ENCODE data around the gene CEP250. TPM values are rescaled to one million over a fixed set of nuclear protein-coding genes. Genes with fewer than 3 reads are reported as not detected.

The CEP250 gene
- polyA plus RNA-seq, 1 donor (not counting 4 experiments of a cell fraction or from before 2014, with no cell fraction given), result 8.1 TPM

DNA sequence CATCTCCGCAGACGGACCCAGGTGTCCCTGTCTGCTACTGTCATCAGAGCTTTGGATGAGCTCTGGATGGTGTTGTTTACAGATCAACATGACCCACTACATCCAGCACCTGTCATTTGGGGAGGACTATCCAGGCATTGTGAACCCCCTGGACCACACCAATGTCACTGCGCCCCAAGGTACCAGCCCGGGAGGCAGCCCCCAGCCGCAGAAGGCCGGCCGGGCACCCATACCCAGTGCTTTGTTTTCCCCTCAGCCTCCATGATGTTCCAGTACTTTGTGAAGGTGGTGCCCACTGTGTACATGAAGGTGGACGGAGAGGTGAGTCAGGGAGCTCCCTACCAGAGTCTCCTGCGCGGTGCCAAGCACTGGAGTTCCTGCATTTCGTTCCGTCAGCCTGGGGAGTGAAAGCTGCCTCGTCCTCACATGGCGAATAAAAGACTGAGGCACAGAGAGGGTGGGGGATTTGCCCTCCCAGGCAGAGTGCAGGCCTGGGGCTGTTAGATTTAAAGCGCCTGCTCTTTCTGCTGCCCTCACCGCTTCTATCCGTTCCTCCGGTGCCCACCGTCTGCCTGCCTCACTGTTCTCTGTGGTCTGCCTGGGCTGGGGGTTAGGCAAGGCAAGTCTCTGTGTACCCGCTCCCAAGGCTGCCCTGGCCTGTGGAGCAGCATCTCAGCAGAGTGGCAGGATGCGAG, 100.7 kb downstream of the CEP250 start:
- no peak for TF ChIP-seq EZH2 (IDR thresholded peaks at IDR 0.05; ENCODE audit: low read length)
- TF ChIP-seq, protein P1, sequence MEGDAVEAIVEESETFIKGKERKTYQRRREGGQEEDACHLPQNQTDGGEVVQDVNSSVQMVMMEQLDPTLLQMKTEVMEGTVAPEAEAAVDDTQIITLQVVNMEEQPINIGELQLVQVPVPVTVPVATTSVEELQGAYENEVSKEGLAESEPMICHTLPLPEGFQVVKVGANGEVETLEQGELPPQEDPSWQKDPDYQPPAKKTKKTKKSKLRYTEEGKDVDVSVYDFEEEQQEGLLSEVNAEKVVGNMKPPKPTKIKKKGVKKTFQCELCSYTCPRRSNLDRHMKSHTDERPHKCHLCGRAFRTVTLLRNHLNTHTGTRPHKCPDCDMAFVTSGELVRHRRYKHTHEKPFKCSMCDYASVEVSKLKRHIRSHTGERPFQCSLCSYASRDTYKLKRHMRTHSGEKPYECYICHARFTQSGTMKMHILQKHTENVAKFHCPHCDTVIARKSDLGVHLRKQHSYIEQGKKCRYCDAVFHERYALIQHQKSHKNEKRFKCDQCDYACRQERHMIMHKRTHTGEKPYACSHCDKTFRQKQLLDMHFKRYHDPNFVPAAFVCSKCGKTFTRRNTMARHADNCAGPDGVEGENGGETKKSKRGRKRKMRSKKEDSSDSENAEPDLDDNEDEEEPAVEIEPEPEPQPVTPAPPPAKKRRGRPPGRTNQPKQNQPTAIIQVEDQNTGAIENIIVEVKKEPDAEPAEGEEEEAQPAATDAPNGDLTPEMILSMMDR (optimal IDR thresholded peaks at IDR 0.05 in 1 of 3, IDR thresholded peaks at IDR 0.05 in 1 of 3, conservative IDR thresholded peaks at IDR 0.05 in 1 of 3; ENCODE audit: extremely low read depth in 1 of 3, insufficient read depth in 2 of 3, low read length in 3 of 3), result no peak
- H3K4me2 ChIP-seq (ENCODE audit: control insufficient read depth, extremely low read depth, insufficient read depth, low read depth, low read length), result no peak overlapping the region
- FAIRE-seq (no peak), DNase-seq (ENCODE audit: low read depth, low spot score) (no peak)
- dilution Hi-C loops (cut with MboI; ENCODE audit: extremely low pct_ligation_motif_present, low sequenced_read_pairs), result no loop called here
- no peak overlapping the region for H2AFZ ChIP-seq (ENCODE audit: control insufficient read depth, low read length)
- no peak overlapping the region for H3K9ac ChIP-seq (ENCODE audit: control insufficient read depth, extremely low read depth, insufficient read depth, low read length)
- no peaks in the 10 kb centered on the region for H3K79me2 ChIP-seq (ENCODE audit: control insufficient read depth, insufficient read depth, low read length)
- no peaks in the 10 kb centered on the region for H3K9me3 ChIP-seq (ENCODE audit: control insufficient read depth, low read depth, low read length)
- peaks cover 26 to 39% of the 10 kb centered on the region in 2 experiments for H3K36me3 ChIP-seq (ENCODE audit: control insufficient read depth in 2 of 2, extremely low read depth in 1 of 2, insufficient read depth in 2 of 2, low read length in 2 of 2)
- H4K20me1 ChIP-seq (ENCODE audit: control insufficient read depth, extremely low read depth, insufficient read depth, low read length), result peaks cover 3% of the 10 kb centered on the region
- H3K4me1 ChIP-seq (ENCODE audit: control insufficient read depth, extremely low read depth, insufficient read depth, low read length), result no peaks in the 10 kb centered on the region
- no peaks in the 10 kb centered on the region for H3K27me3 ChIP-seq (ENCODE audit: control insufficient read depth, extremely low read depth, insufficient read depth, low read length)
- H3K4me3 ChIP-seq (ENCODE audit: control insufficient read depth in 2 of 3, extremely low read depth in 1 of 3, insufficient read depth in 2 of 3, low read depth in 1 of 3, low read length in 3 of 3), result no peak overlapping the region
- no peak overlapping the region for H3K27ac ChIP-seq (ENCODE audit: control insufficient read depth, insufficient read depth, low read length)
- no peaks in the 10 kb centered on the region for H3K9me1 ChIP-seq (ENCODE audit: control insufficient read depth, extremely low read depth, insufficient read depth, low read length)

GRCh38 chr20:35556871-35557270, 101.5 kb downstream of the CEP250 start:
- Histone ChIP-seq H3K4me3 (ENCODE audit: control insufficient read depth in 2 of 3, extremely low read depth in 1 of 3, insufficient read depth in 2 of 3, low read depth in 1 of 3, low read length in 3 of 3) (no peak overlapping the region), H3K27me3 (ENCODE audit: control insufficient read depth, extremely low read depth, insufficient read depth, low read length) (no peaks in the 10 kb centered on the region), H3K9me3 (ENCODE audit: control insufficient read depth, low read depth, low read length) (no peaks in the 10 kb centered on the region), H4K20me1 (ENCODE audit: control insufficient read depth, extremely low read depth, insufficient read depth, low read length) (peaks cover 3% of the 10 kb centered on the region), H3K4me2 (ENCODE audit: control insufficient read depth, extremely low read depth, insufficient read depth, low read depth, low read length) (no peak overlapping the region), H3K9me1 (ENCODE audit: control insufficient read depth, extremely low read depth, insufficient read depth, low read length) (no peaks in the 10 kb centered on the region), H3K79me2 (ENCODE audit: control insufficient read depth, insufficient read depth, low read length) (no peaks in the 10 kb centered on the region), H3K27ac (ENCODE audit: control insufficient read depth, insufficient read depth, low read length) (no peak overlapping the region), H2AFZ (ENCODE audit: control insufficient read depth, low read length) (no peak overlapping the region), H3K36me3 (ENCODE audit: control insufficient read depth in 2 of 2, extremely low read depth in 1 of 2, insufficient read depth in 2 of 2, low read length in 2 of 2) (peaks cover 21 to 31% of the 10 kb centered on the region in 2 experiments), H3K4me1 (ENCODE audit: control insufficient read depth, extremely low read depth, insufficient read depth, low read length) (no peaks in the 10 kb centered on the region), H3K9ac (ENCODE audit: control insufficient read depth, extremely low read depth, insufficient read depth, low read length) (no peak overlapping the region)
- dilution Hi-C loops (cut with MboI; ENCODE audit: extremely low pct_ligation_motif_present, low sequenced_read_pairs), result no loop called here
- DNase-seq (ENCODE audit: low read depth, low spot score) (no peak), FAIRE-seq (no peak)
- TF ChIP-seq, protein P1 (optimal IDR thresholded peaks at IDR 0.05 in 1 of 3, IDR thresholded peaks at IDR 0.05 in 1 of 3, conservative IDR thresholded peaks at IDR 0.05 in 1 of 3; ENCODE audit: extremely low read depth in 1 of 3, insufficient read depth in 2 of 3, low read length in 3 of 3), result no peak
- no peak for TF ChIP-seq EZH2 (IDR thresholded peaks at IDR 0.05; ENCODE audit: low read length)
